Glutamatergic neuron (in vitro differentiated cells): ENCODE measurements around the gene TBC1D22A. TPM values are rescaled to one million over a fixed set of nuclear protein-coding genes. Genes with fewer than 3 reads are reported as not detected.

Source experiments
- DNase-seq: peaks from one replicate; pipeline ENCODE4 v3.0.0; 2022
- H3K27ac Mint-ChIP-seq: one replicate; pipeline ENCODE4 v1.8.0; 2020; ENCODE audit warnings: mild to moderate bottlenecking, mixed read lengths, inconsistent platforms; ENCODE audit not compliant: unreplicated experiment
- H3K27me3 Mint-ChIP-seq: one replicate; pipeline ENCODE4 v1.8.0; 2020; ENCODE audit warnings: mild to moderate bottlenecking, moderate library complexity, mixed read lengths, inconsistent platforms; ENCODE audit not compliant: unreplicated experiment
- H3K36me3 Mint-ChIP-seq: one replicate; pipeline ENCODE4 v1.8.0; 2020; ENCODE audit warnings: mild to moderate bottlenecking, mixed read lengths, inconsistent platforms; ENCODE audit not compliant: unreplicated experiment
- H3K4me1 Mint-ChIP-seq: one replicate; pipeline ENCODE4 v1.8.0; 2020; ENCODE audit warnings: mild to moderate bottlenecking, low read depth, mixed read lengths, inconsistent platforms; ENCODE audit not compliant: unreplicated experiment
- H3K4me3 Mint-ChIP-seq: one replicate; pipeline ENCODE4 v1.8.0; 2020; ENCODE audit warnings: mild to moderate bottlenecking, mixed read lengths, inconsistent platforms; ENCODE audit not compliant: unreplicated experiment
- H3K9me3 Mint-ChIP-seq: one replicate; pipeline ENCODE4 v1.8.0; 2020; ENCODE audit warnings: mild to moderate bottlenecking, moderate library complexity, mixed read lengths, inconsistent platforms; ENCODE audit not compliant: unreplicated experiment
- CTCF ChIP-seq: fragments of 200-600 bp; sonication (generic); IDR thresholded peaks from one replicate; pipeline ENCODE4 v1.5.0; 2021; ENCODE audit not compliant: partially characterized antibody, unreplicated experiment
- total RNA-seq: library from RNA; stranded (reverse); fragmentation: NEBNext Ultra II Directional; extraction: Animal tissue kit (Norgen Biotek cat#: 25700); gene quantifications from one replicate; pipeline ENCODE4 v1.2.1, GENCODE V29; 2021; ENCODE audit not compliant: unreplicated experiment

Gene TBC1D22A
- total RNA-seq, 1 donor from 2014 or later, result 23.0 TPM

GRCh38 chr22:47146391-47146790, 383.9 kb downstream of the TBC1D22A start:
- DNase-seq, result no peak
- peaks cover 7% of the 10 kb centered on the region for H3K9me3 Mint-ChIP-seq
- no peak overlapping the region for H3K4me3 Mint-ChIP-seq
- H3K4me1 Mint-ChIP-seq, result peaks cover 4% of the 10 kb centered on the region
- no peak overlapping the region for H3K27ac Mint-ChIP-seq
- no peak for TF ChIP-seq CTCF
- H3K27me3 Mint-ChIP-seq, result peaks cover 8% of the 10 kb centered on the region
- no peaks in the 10 kb centered on the region for H3K36me3 Mint-ChIP-seq

GRCh38 chr22:47146941-47147340, 384.5 kb downstream of the TBC1D22A start:
- Mint-ChIP-seq H3K27ac (no peak overlapping the region), H3K27me3 (peaks cover 7% of the 10 kb centered on the region), H3K4me1 (peaks cover 4% of the 10 kb centered on the region), H3K4me3 (no peak overlapping the region), H3K9me3 (peaks cover 8% of the 10 kb centered on the region), H3K36me3 (no peaks in the 10 kb centered on the region)
- DNase-seq, result no peak
- no peak for TF ChIP-seq CTCF

GRCh38 chr22:47147572-47147971, 385.1 kb downstream of the TBC1D22A start:
- Mint-ChIP-seq H3K4me3 (no peak overlapping the region), H3K27ac (no peak overlapping the region), H3K9me3 (peaks cover 11% of the 10 kb centered on the region), H3K36me3 (no peaks in the 10 kb centered on the region), H3K27me3 (peaks cover 9% of the 10 kb centered on the region), H3K4me1 (peaks cover 4% of the 10 kb centered on the region)
- TF ChIP-seq CTCF, result no peak
- no peak for DNase-seq

- Mint-ChIP-seq H3K4me3 (no peak overlapping the region), H3K27me3 (peaks cover 10% of the 10 kb centered on the region), H3K4me1 (peaks cover 4% of the 10 kb centered on the region), H3K9me3 (peaks cover 12% of the 10 kb centered on the region), H3K27ac (no peak overlapping the region), H3K36me3 (no peaks in the 10 kb centered on the region)
- no peak for TF ChIP-seq CTCF
- DNase-seq, result no peak
Measured at GRCh38 chr22:47148510-47148909, 386.1 kb downstream of the TBC1D22A start.

- peaks cover 10% of the 10 kb centered on the region for H3K27me3 Mint-ChIP-seq
- H3K4me3 Mint-ChIP-seq, result no peak overlapping the region
- peaks cover 4% of the 10 kb centered on the region for H3K4me1 Mint-ChIP-seq
- peaks cover 12% of the 10 kb centered on the region for H3K9me3 Mint-ChIP-seq
- H3K27ac Mint-ChIP-seq, result no peak overlapping the region
- no peak for DNase-seq
- TF ChIP-seq CTCF, result no peak
- H3K36me3 Mint-ChIP-seq, result no peaks in the 10 kb centered on the region
Measured at GRCh38 chr22:47148956-47149728, 386.7 kb downstream of the TBC1D22A start.
